Esophagus (tissue), 2 donors: Measurements from ENCODE around the gene TPD52L1. TPM values are rescaled to one million over a fixed set of nuclear protein-coding genes. Genes with fewer than 3 reads are reported as not detected.

Experiments
- H3K27ac ChIP-seq, 2 donors: one replicate each; pipeline ENCODE4 v1.5.1; 2013; ENCODE audit warnings: low read depth in 2 of 2, mild to moderate bottlenecking in 2 of 2, inconsistent platforms in 1 of 2, low read length in 1 of 2, moderate library complexity in 1 of 2
- H3K27me3 ChIP-seq, 2 donors: one replicate each; pipeline ENCODE4 v1.6.1; 2013; ENCODE audit warnings: low read length in 2 of 2, control low read depth in 1 of 2, mild to moderate bottlenecking in 1 of 2; ENCODE audit not compliant: insufficient read depth in 2 of 2, control insufficient read depth in 1 of 2
- H3K36me3 ChIP-seq, 2 donors: one replicate each; pipeline ENCODE4 v1.6.1; 2013; ENCODE audit warnings: low read length in 1 of 2; ENCODE audit not compliant: control insufficient read depth in 2 of 2, insufficient read depth in 2 of 2
- H3K4me1 ChIP-seq, 2 donors: one replicate each; pipeline ENCODE4 v1.6.1; 2013; ENCODE audit warnings: low read length in 1 of 2; ENCODE audit not compliant: control insufficient read depth in 2 of 2, insufficient read depth in 2 of 2
- H3K4me3 ChIP-seq, 2 donors: one replicate each; pipeline ENCODE4 v1.5.1; 2013; ENCODE audit warnings: low read length in 2 of 2, mild to moderate bottlenecking in 2 of 2, low read depth in 1 of 2, moderate library complexity in 1 of 2
- H3K9me3 ChIP-seq, 2 donors: one replicate each; pipeline ENCODE4 v1.6.1; 2013; ENCODE audit warnings: mild to moderate bottlenecking in 2 of 2, low read depth in 1 of 2, low read length in 1 of 2, moderate library complexity in 1 of 2; ENCODE audit not compliant: control insufficient read depth in 2 of 2, insufficient read depth in 1 of 2
- WGBS, 2 donors: extraction: QIAGEN DNeasy Blood & Tissue Kit; methylation state at CpG; one replicate each; pipeline ENCODE4 v1.1.7; 2013; 5-methylcytosine and 5-hydroxymethylcytosine counted together
- polyA plus RNA-seq, 2 donors: library from polyadenylated mRNA; stranded (reverse); fragments of 200-250 nt; gene quantifications; one replicate each; pipeline ENCODE4 v1.2.3, GENCODE V29; 2013
- donor health status: healthy with polysubstance abuse.
- donor health status: Bipolar disorder and iron deficiency.

The TPD52L1 gene
- polyA plus RNA-seq, 2 donors = 154 to 245 TPM

DNA sequence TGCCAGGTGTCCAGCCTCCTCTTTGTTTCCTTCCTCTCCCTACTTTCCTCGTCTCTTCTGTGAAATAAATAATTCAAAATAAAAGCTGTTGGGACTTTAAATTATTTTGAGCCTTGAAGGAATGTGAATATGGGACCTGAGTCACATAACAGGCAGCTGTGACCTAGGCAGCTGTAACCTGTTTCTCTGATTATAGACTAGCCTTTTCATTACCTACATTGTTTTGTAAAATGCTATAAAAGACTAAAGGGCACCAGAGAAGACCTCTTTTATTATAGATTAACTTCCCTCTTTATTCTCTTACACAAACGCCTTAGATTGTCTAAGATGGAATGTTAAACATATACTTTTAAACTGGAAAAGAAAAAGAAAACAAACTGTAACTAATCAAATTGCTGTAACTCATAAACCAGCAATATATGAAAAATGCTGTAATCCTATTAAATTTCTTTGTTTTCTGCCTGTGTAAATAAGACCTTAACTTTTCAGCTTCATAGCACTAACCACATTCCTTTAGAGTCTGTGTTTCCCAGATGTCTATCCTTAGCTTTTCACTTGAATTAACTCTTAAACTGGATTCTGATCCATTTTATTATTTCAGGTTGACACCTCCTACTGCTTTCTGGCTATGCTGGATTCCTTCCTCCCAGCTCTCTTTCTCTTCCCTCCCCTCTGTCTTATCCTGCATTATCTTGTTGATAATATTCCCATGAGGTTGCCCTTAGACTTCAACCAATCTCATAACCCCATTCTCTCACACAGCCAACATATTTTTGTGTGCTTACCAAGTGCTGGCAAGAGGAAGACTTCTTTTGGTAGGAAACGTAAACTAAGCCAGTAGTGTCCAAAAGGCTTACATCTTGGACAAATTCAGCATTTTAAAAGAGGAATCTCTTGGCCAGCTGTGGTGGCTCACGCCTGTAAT is 69.2 kb downstream of the TPD52L1 start:
- Histone ChIP-seq H3K4me1 (no peaks in the 10 kb centered on the region), H3K27ac (no peak overlapping the region), H3K27me3 (no peaks in the 10 kb centered on the region), H3K36me3 (no peaks in the 10 kb centered on the region), H3K4me3 (no peak overlapping the region), H3K9me3 (no peaks in the 10 kb centered on the region)
- 56 to 68% methylated on average over 4 of the region's 4 CpGs for WGBS, 2 donors

DNA sequence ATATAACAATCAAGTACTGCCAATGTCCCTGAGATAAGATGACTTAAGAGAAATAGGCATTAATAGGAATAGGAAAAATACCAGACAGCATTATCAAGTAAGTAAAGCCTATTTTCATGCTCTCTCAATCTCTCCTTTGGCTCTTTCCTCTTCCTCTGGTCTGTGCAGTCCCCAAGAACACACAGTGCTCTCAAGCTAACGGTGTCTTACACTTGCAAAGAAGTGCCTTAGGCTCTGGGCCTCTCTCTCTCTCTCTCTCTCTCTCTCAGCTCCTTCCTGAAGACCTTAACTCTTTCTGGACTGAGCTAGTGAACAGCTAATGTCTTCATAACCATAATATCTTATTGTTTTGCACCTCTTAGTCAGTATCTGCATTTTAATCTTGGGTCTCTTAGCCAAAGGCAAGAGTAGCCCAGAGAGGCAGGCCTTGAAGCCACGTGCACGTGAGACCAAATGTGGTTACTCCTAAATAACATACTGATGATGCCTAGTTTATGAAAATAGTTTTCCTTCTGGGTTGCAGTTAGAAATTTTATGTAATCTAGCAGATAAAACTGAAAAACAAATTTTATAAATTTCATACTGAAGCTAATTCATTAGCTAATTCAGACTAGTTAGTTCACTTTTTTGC is 70.8 kb downstream of the TPD52L1 start:
- no peak overlapping the region for H3K4me3 ChIP-seq
- no peaks in the 10 kb centered on the region for H3K27me3 ChIP-seq
- H3K36me3 ChIP-seq = no peaks in the 10 kb centered on the region
- 60 to 63% methylated on average over 3 of the region's 3 CpGs for WGBS, 2 donors
- no peaks in the 10 kb centered on the region for H3K4me1 ChIP-seq
- no peak overlapping the region for H3K27ac ChIP-seq
- H3K9me3 ChIP-seq = no peaks in the 10 kb centered on the region

- WGBS, 2 donors = 92 to 94% methylated on average over 6 of the region's 6 CpGs
- peaks cover 0 to 3% of the 10 kb centered on the region in 2 donors for H3K4me1 ChIP-seq
- H3K9me3 ChIP-seq = no peaks in the 10 kb centered on the region
- no peaks in the 10 kb centered on the region for H3K36me3 ChIP-seq
- no peak overlapping the region for H3K27ac ChIP-seq
- H3K27me3 ChIP-seq = no peaks in the 10 kb centered on the region
- H3K4me3 ChIP-seq = no peak overlapping the region
Measured at GRCh38 chr6:125227244-125227643, 73.7 kb downstream of the TPD52L1 start.

- Histone ChIP-seq H3K9me3 (no peaks in the 10 kb centered on the region), H3K27ac (no peak overlapping the region), H3K27me3 (no peaks in the 10 kb centered on the region), H3K4me3 (no peak overlapping the region), H3K36me3 (no peaks in the 10 kb centered on the region), H3K4me1 (peaks cover 0 to 3% of the 10 kb centered on the region in 2 donors)
- 74 to 75% methylated on average over 6 of the region's 6 CpGs for WGBS, 2 donors
Measured at GRCh38 chr6:125228981-125229479, 75.5 kb downstream of the TPD52L1 start.

DNA sequence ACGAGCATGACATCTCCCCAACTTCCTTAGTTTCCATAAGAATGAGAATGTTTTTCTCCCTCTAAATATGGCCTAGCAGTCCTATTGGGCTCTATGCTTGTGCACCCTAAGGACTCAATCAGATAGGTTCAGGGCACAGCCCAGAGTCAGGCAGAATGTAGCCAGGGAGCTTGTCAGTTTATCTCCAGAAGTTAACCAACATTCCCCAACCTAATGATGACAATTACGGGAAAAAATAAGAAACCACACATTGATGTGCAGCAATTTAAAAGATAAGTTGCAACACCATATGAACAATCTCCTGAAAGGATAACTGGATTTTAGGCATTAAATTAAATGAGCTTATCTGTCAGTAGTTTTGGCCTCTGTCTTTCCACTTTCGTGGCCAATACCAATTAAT is 77.1 kb downstream of the TPD52L1 start:
- Histone ChIP-seq H3K4me1 (peaks cover 0 to 3% of the 10 kb centered on the region in 2 donors), H3K9me3 (no peaks in the 10 kb centered on the region), H3K27me3 (no peaks in the 10 kb centered on the region), H3K36me3 (no peaks in the 10 kb centered on the region), H3K27ac (peak overlapping the region in 1 of 2 donors; percentile 55), H3K4me3 (no peak overlapping the region)
- WGBS, 2 donors = 73 to 79% methylated on average over 3 of the region's 3 CpGs

DNA sequence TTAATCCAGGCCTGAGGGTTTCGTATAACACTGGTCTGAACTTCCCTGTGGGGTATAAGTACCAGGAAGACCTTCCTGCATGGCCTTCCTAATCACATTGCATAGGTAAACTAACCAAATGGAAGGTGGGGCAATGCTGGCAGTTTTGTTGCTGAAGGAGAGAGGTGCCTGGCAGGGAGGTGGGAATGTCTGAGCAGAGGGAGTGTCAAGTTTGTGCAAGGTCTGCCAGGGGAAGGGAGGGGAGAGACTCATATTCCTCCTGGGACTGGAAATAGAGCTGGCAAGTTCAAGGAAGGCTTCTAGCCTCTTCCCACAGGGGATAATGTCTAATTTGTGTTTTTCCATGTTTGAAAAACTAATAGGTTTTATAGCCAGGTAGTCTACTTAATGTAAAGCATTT is 77.6 kb downstream of the TPD52L1 start:
- WGBS, 2 donors = 60 to 78% methylated on average over 1 of the region's 1 CpG
- Histone ChIP-seq H3K27me3 (no peaks in the 10 kb centered on the region), H3K4me3 (no peak overlapping the region), H3K27ac (peak overlapping the region in 1 of 2 donors; percentile 55), H3K36me3 (no peaks in the 10 kb centered on the region), H3K9me3 (no peaks in the 10 kb centered on the region), H3K4me1 (peaks cover 0 to 3% of the 10 kb centered on the region in 2 donors)

- 82 to 89% methylated on average over 7 of the region's 7 CpGs for whole genome bisulfite sequencing, 2 donors
- H3K9me3 ChIP-seq = no peaks in the 10 kb centered on the region
- peaks cover 0 to 3% of the 10 kb centered on the region in 2 donors for H3K4me1 ChIP-seq
- H3K4me3 ChIP-seq = no peak overlapping the region
- H3K36me3 ChIP-seq = no peaks in the 10 kb centered on the region
- H3K27me3 ChIP-seq = no peaks in the 10 kb centered on the region
- no peak overlapping the region for H3K27ac ChIP-seq
Measured at GRCh38 chr6:125231574-125232343, 78.2 kb downstream of the TPD52L1 start.

- Histone ChIP-seq H3K4me1 (peaks cover 0 to 3% of the 10 kb centered on the region in 2 donors), H3K27ac (no peak overlapping the region), H3K4me3 (no peak overlapping the region), H3K9me3 (no peaks in the 10 kb centered on the region), H3K27me3 (no peaks in the 10 kb centered on the region), H3K36me3 (peaks cover 0 to 2% of the 10 kb centered on the region in 2 donors)
- WGBS, 2 donors = 69 to 76% methylated on average over 1 of the region's 1 CpG
Measured at GRCh38 chr6:125232466-125232865, 78.9 kb downstream of the TPD52L1 start.

GRCh38 chr6:125233202-125233601 is 79.6 kb downstream of the TPD52L1 start:
- WGBS, 2 donors = 52 to 68% methylated on average over 3 of the region's 3 CpGs
- peaks cover 0 to 2% of the 10 kb centered on the region in 2 donors for H3K36me3 ChIP-seq
- H3K9me3 ChIP-seq = no peaks in the 10 kb centered on the region
- H3K4me1 ChIP-seq = peaks cover 0 to 3% of the 10 kb centered on the region in 2 donors
- H3K27me3 ChIP-seq = no peaks in the 10 kb centered on the region
- H3K27ac ChIP-seq = no peak overlapping the region
- no peak overlapping the region for H3K4me3 ChIP-seq
